Measurements from ENCODE around the gene PTPRG.

The PTPRG gene

GRCh38 chr3:61663356-61664104 lies 102.2 kb downstream of the PTPRG start:
- no peak for DNase-seq

- DNase-seq, result peak; percentile 55
Measured at GRCh38 chr3:61664105-61664482, 102.7 kb downstream of the PTPRG start.

GRCh38 chr3:61665121-61665520 lies 103.8 kb downstream of the PTPRG start:
- DNase-seq, result no peak

- no peak for DNase-seq
Measured at GRCh38 chr3:61665987-61666386, 104.6 kb downstream of the PTPRG start.

GRCh38 chr3:61666615-61667330 lies 105.4 kb downstream of the PTPRG start:
- peak; percentile 45 for DNase-seq

GRCh38 chr3:61667383-61667782 lies 106.0 kb downstream of the PTPRG start:
- DNase-seq, result no peak

GRCh38 chr3:61667814-61668213 lies 106.4 kb downstream of the PTPRG start:
- DNase-seq, result no peak

- DNase-seq, result no peak
Measured at GRCh38 chr3:61668317-61668864, 107.0 kb downstream of the PTPRG start.

- no peak for DNase-seq
Measured at GRCh38 chr3:61669203-61669602, 107.8 kb downstream of the PTPRG start.

- DNase-seq, result no peak
Measured at GRCh38 chr3:61669668-61670299, 108.4 kb downstream of the PTPRG start.

- DNase-seq, result no peak
Measured at GRCh38 chr3:61673651-61674050, 112.3 kb downstream of the PTPRG start.

GRCh38 chr3:61674596-61674995 lies 113.2 kb downstream of the PTPRG start:
- no peak for DNase-seq

- no peak for DNase-seq
Measured at GRCh38 chr3:61679026-61679425, 117.7 kb downstream of the PTPRG start.

GRCh38 chr3:61680617-61681016 lies 119.2 kb downstream of the PTPRG start:
- DNase-seq, result no peak

GRCh38 chr3:61681636-61682035 lies 120.3 kb downstream of the PTPRG start:
- DNase-seq, result no peak

GRCh38 chr3:61682671-61683548 lies 121.5 kb downstream of the PTPRG start:
- DNase-seq, result peak; percentile 62

- no peak for DNase-seq
Measured at GRCh38 chr3:61683549-61684236, 122.3 kb downstream of the PTPRG start.

- DNase-seq, result no peak
Measured at GRCh38 chr3:61684386-61684785, 123.0 kb downstream of the PTPRG start.

- DNase-seq, result no peak
Measured at GRCh38 chr3:61685755-61686154, 124.4 kb downstream of the PTPRG start.

- no peak for DNase-seq
Measured at GRCh38 chr3:61686228-61686648, 124.9 kb downstream of the PTPRG start.

- no peak for DNase-seq
Measured at GRCh38 chr3:61687206-61687605, 125.8 kb downstream of the PTPRG start.
